Measurements from ENCODE around the gene ATXN10. TPM values are rescaled to one million over a fixed set of nuclear protein-coding genes. Genes with fewer than 3 reads are reported as not detected.

The ATXN10 gene
- 100 to 1,000 TPM in 1 of 4 donors, 10 to 100 TPM in 3; 83.5 to 127 (median 96.6) TPM for total RNA-seq

- TF ChIP-seq CTCF (IDR thresholded peaks at IDR 0.05; ENCODE audit: low read depth), result no peak
These were observed at the start of gene ATXN10 for GRCh38 chr22:45671783-45672563. Gene ATXN10 (plus strand): TSS chr22:45671834. CDS start chr22:45672064, 230 bp downstream.

GRCh38 chr22:45621836-45622600 is 49.6 kb upstream of the ATXN10 start:
- no peak for TF ChIP-seq CTCF (IDR thresholded peaks at IDR 0.05; ENCODE audit: low read depth)

- TF ChIP-seq CTCF (IDR thresholded peaks at IDR 0.05; ENCODE audit: low read depth), result no peak
These were observed 45.4 kb upstream of the ATXN10 start for GRCh38 chr22:45626198-45626651.

GRCh38 chr22:45627489-45628233 is 44.0 kb upstream of the ATXN10 start:
- no peak for TF ChIP-seq CTCF (IDR thresholded peaks at IDR 0.05; ENCODE audit: low read depth)

GRCh38 chr22:45628515-45628914 is 43.1 kb upstream of the ATXN10 start:
- no peak for TF ChIP-seq CTCF (IDR thresholded peaks at IDR 0.05; ENCODE audit: low read depth)

GRCh38 chr22:45629469-45630089 is 42.1 kb upstream of the ATXN10 start:
- TF ChIP-seq CTCF (IDR thresholded peaks at IDR 0.05; ENCODE audit: low read depth), result no peak

All from subcutaneous adipose tissue (tissue), 4 donors.